A549 (cell line): ENCODE results near the gene JPH2. TPM values are rescaled to one million over a fixed set of nuclear protein-coding genes. Genes with fewer than 3 reads are reported as not detected.

Source experiments
- ATAC-seq, 2 experiments: fragments of 200-7000 bp in 1 of 2; fragments of >200 bp in 1 of 2; cut with Nextera tagmentation in 1 of 2; cut with Tn5 transposase in 1 of 2; 3 replicates each; pipeline versions ENCODE4 v1.8.0 to v1.9.1; 2018 to 2020; ENCODE audit warnings: mild to moderate bottlenecking in 1 of 2, moderate library complexity in 1 of 2
- CTCF ChIA-PET: fragments of 300-600 bp; sonication (Branson Sonifier 250); formaldehyde crosslinking; extraction: SDS; loops from one replicate; lab custom pipeline; 2021; ENCODE audit warnings: antibody characterized with exemption, inconsistent platforms; lab: Yijun Ruan, JAX
- POLR2A ChIA-PET: fragments of 350-600 bp; formaldehyde crosslinking; extraction: SDS; loops from one replicate; lab custom pipeline; 2021; ENCODE audit warnings: antibody characterized with exemption, inconsistent platforms; lab: Yijun Ruan, JAX
- DNase-seq, 2 experiments: peaks; one replicate each; pipeline versions ENCODE4 v3.0.0 to v3.0.0-alpha.2; 2011 to 2016; ENCODE audit warnings: low read depth in 1 of 2, low spot score in 1 of 2
- FAIRE-seq: peaks from 2 replicates; lab custom pipeline; 2011; peaks lifted over from hg19 to GRCh38; lab: Jason Lieb, UNC
- H3K27ac ChIP-seq, 2 experiments: fragments of >200 bp; sonication (Bioruptor Twin); formaldehyde crosslinking; 3 replicates each; pipeline ENCODE4 v1.5.1; 2016 to 2017
- H3K4me1 ChIP-seq: fragments of >200 bp; sonication (Bioruptor Twin); formaldehyde crosslinking; 3 replicates; pipeline ENCODE4 v1.6.1; 2016
- H3K4me2 ChIP-seq: fragments of >200 bp; sonication (Bioruptor Twin); formaldehyde crosslinking; 3 replicates; pipeline ENCODE4 v1.6.1; 2016
- H3K4me3 ChIP-seq: fragments of >200 bp; sonication (Bioruptor Twin); formaldehyde crosslinking; 3 replicates; pipeline ENCODE4 v1.5.1; 2016
- H3K9me3 ChIP-seq: fragments of >200 bp; sonication (Bioruptor Twin); formaldehyde crosslinking; 3 replicates; pipeline ENCODE4 v1.6.1; 2016
- BHLHE40 ChIP-seq: IDR thresholded peaks from 2 replicates; pipeline ENCODE4 v1.6.1; 2012; ENCODE audit warnings: low read depth, low read length, inconsistent platforms
- CBX8 ChIP-seq: fragments of 200-600 bp; sonication (generic); IDR thresholded peaks from 2 replicates; pipeline ENCODE4 v1.6.1; 2016
- CEBPB ChIP-seq, 2 experiments: fragments of >200 bp in 1 of 2; sonication (Bioruptor Twin) in 1 of 2; formaldehyde crosslinking in 1 of 2; IDR thresholded peaks; 2 replicates each; pipeline ENCODE4 v1.6.1; 2012 to 2016
- ESRRA ChIP-seq: fragments of 150-350 bp; IDR thresholded peaks from 2 replicates; pipeline ENCODE4 v1.6.1; 2014; ENCODE audit warnings: mild to moderate bottlenecking, low read length, borderline replicate concordance
- FOSL2 ChIP-seq, 2 experiments: fragments of 450-650 bp in 1 of 2; fragments of >200 bp in 1 of 2; sonication (Bioruptor Twin) in 1 of 2; formaldehyde crosslinking; IDR thresholded peaks; 2 replicates each; pipeline versions ENCODE4 v1.5.0 to v1.6.1; 2016 to 2020; ENCODE audit warnings: mild to moderate bottlenecking in 1 of 2, moderate library complexity in 1 of 2
- GATA3 ChIP-seq: IDR thresholded peaks from 2 replicates; pipeline ENCODE4 v1.6.1; 2012; ENCODE audit warnings: borderline replicate concordance
- HDAC2 ChIP-seq: fragments of 200-600 bp; sonication (generic); IDR thresholded peaks from 2 replicates; pipeline ENCODE4 v1.6.1; 2016
- HOXB13 ChIP-seq: fragments of 250-450 bp; sonication (Bioruptor Pico); IDR thresholded peaks from 2 replicates; pipeline ENCODE4 v1.5.0; 2020; ENCODE audit warnings: low read depth, mild to moderate bottlenecking, moderate library complexity
- JUN ChIP-seq, 2 experiments: fragments of >200 bp; sonication (Bioruptor Twin); formaldehyde crosslinking; IDR thresholded peaks; 2 replicates in 1 of 2; 3 replicates in 1 of 2; pipeline ENCODE4 v1.6.1; 2016 to 2017
- JUNB ChIP-seq: fragments of >200 bp; sonication (Bioruptor Twin); formaldehyde crosslinking; IDR thresholded peaks from 2 replicates; pipeline ENCODE4 v1.6.1; 2016
- KDM5A ChIP-seq: fragments of 200-600 bp; sonication (generic); IDR thresholded peaks from 2 replicates; pipeline ENCODE4 v1.6.1; 2016; ENCODE audit warnings: antibody characterized with exemption, mild to moderate bottlenecking
- MAFK ChIP-seq: fragments of 450-650 bp; IDR thresholded peaks from 2 replicates; pipeline ENCODE4 v1.6.1; 2014; ENCODE audit not compliant: partially characterized antibody
- MYC ChIP-seq: IDR thresholded peaks from 2 replicates; pipeline ENCODE4 v1.6.1; 2012; ENCODE audit warnings: mild to moderate bottlenecking, inconsistent platforms, low read length, improper control_type of control experiment, borderline replicate concordance
- PBX3 ChIP-seq: IDR thresholded peaks from 2 replicates; pipeline ENCODE4 v1.6.1; 2012
- PHF8 ChIP-seq: fragments of 200-600 bp; sonication (generic); IDR thresholded peaks from 2 replicates; pipeline ENCODE4 v1.6.1; 2016; ENCODE audit warnings: low read depth, mild to moderate bottlenecking, antibody characterized with exemption, moderate library complexity, borderline replicate concordance
- POLR2AphosphoS2 ChIP-seq: conservative IDR thresholded peaks from 2 replicates; pipeline ENCODE4 v1.6.1; 2012; ENCODE audit warnings: low read length, improper control_type of control experiment, inconsistent platforms
- RAD21 ChIP-seq, 2 experiments: fragments of >200 bp in 1 of 2; sonication (Bioruptor Twin) in 1 of 2; formaldehyde crosslinking in 1 of 2; IDR thresholded peaks in 1 of 2; conservative IDR thresholded peaks in 1 of 2; 2 replicates in 1 of 2; 3 replicates in 1 of 2; pipeline ENCODE4 v1.6.1; 2012 to 2018; ENCODE audit warnings: inconsistent platforms in 1 of 2
- RNF2 ChIP-seq: fragments of 200-600 bp; sonication (generic); IDR thresholded peaks from 2 replicates; pipeline ENCODE4 v1.6.1; 2016; ENCODE audit warnings: low read depth, mild to moderate bottlenecking, antibody characterized with exemption, moderate library complexity, borderline replicate concordance
- SMC3 ChIP-seq: fragments of >200 bp; sonication (Bioruptor Twin); formaldehyde crosslinking; IDR thresholded peaks from 3 replicates; pipeline ENCODE4 v1.6.1; 2018; ENCODE audit warnings: inconsistent platforms
- TP53 ChIP-seq: fragments of 250-450 bp; sonication (Bioruptor Pico); IDR thresholded peaks from 2 replicates; pipeline ENCODE4 v1.5.0; 2021; ENCODE audit warnings: mild to moderate bottlenecking, moderate library complexity
- USF2 ChIP-seq: fragments of 450-650 bp; IDR thresholded peaks from 2 replicates; pipeline ENCODE4 v1.6.1; 2014; ENCODE audit warnings: antibody characterized with exemption
- ZFP36 ChIP-seq: fragments of 450-650 bp; IDR thresholded peaks from 2 replicates; pipeline ENCODE4 v1.6.1; 2014; ENCODE audit warnings: borderline replicate concordance; ENCODE audit not compliant: partially characterized antibody
- ZNF302 ChIP-seq: fragments of 250-450 bp; sonication (Bioruptor Pico); IDR thresholded peaks from 2 replicates; pipeline ENCODE4 v1.9.0; 2021; ENCODE audit warnings: inconsistent platforms, mild to moderate bottlenecking, moderate library complexity
- ZSCAN20 ChIP-seq: fragments of 250-450 bp; sonication (Bioruptor Pico); IDR thresholded peaks from 2 replicates; pipeline ENCODE4 v1.8.0; 2022; ENCODE audit warnings: mild to moderate bottlenecking, moderate library complexity
- WGBS: methylation state at CpG from one replicate; pipeline ENCODE4 v1.1.6; 2017; ENCODE audit errors: missing lambda C conversion rate; 5-methylcytosine and 5-hydroxymethylcytosine counted together
- polyA plus RNA-seq, 4 experiments: library from polyadenylated mRNA; depleted of rRNA in 3 of 4; stranded (reverse); fragments of >200 nt; fragmentation: RNase III in 1 of 4; extraction: RNeasy Plus Mini Kit Qiagen cat#74134 plus additional on column Dnase treatment in 1 of 4; gene quantifications; 2 replicates in 3 of 4; 3 replicates in 1 of 4; pipeline ENCODE4 v1.2.3, GENCODE V29; 2011 to 2017
- TF ChIP-seq, protein P1 (sequence below): fragments of >200 bp; sonication (Bioruptor Twin); formaldehyde crosslinking; IDR thresholded peaks from 3 replicates; pipeline ENCODE4 v1.5.1; 2016
- TF ChIP-seq, protein P2 (sequence below): fragments of >200 bp; sonication (Bioruptor Twin); formaldehyde crosslinking; IDR thresholded peaks from 3 replicates; pipeline ENCODE4 v1.6.1; 2016
- TF ChIP-seq, protein P3 (sequence below): fragments of 150-350 bp; IDR thresholded peaks from 2 replicates; pipeline ENCODE4 v1.6.1; 2014; ENCODE audit warnings: low read depth, mild to moderate bottlenecking, low read length

JPH2 gene
- polyA plus RNA-seq, 2 of the 4 experiments (the other 2 are of a cell fraction): 0.83 to 3.3 TPM

DNA sequence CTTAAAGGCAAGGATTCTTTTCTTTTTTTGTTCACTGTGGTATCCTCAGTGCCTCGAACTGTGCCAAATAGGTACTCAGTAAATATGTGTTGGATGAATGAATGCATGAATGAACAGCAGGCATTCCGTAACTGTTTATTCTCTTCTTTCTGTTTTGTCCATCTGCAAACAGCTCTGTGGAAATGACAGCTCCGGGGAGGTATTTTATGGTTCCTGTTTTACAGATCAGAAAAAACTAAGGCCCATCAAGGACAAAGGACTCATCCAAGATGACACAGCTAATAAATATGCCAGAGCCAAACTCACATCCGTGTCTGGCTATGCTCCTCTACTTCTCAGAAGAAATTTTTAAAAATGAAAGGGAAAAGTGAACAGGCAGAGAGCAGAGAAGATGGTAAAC lies 21.0 kb downstream of the JPH2 start:
- 1% methylated on average over 4 of the region's 4 CpGs for WGBS
- CTCF ChIA-PET: interaction anchor here (0.6 to 8.6 kb wide), 10 partner anchors 9 to 479 kb away, joined by 3 to 72 read pairs (median 4); no protein-coding TSS in a partner anchor
- peak; percentile 57 to 67 for DNase-seq
- no peak for TF ChIP-seq RAD21 (conservative IDR thresholded peaks at IDR 0.05 in 1 of 2, IDR thresholded peaks at IDR 0.05 in 1 of 2)
- TF ChIP-seq PHF8: no peak
- TF ChIP-seq ESRRA: no peak
- TF ChIP-seq ZFP36: no peak
- TF ChIP-seq CEBPB (IDR thresholded peaks at IDR 0.05): no peak
- TF ChIP-seq FOSL2 (IDR thresholded peaks at IDR 0.05): no peak
- TF ChIP-seq FOSL2 (CRISPR knock-in tag; IDR thresholded peaks at IDR 0.05): peak; percentile 67
- no peak for TF ChIP-seq JUN (IDR thresholded peaks at IDR 0.05)
- TF ChIP-seq HOXB13 (CRISPR knock-in tag): no peak
- TF ChIP-seq, protein P1, sequence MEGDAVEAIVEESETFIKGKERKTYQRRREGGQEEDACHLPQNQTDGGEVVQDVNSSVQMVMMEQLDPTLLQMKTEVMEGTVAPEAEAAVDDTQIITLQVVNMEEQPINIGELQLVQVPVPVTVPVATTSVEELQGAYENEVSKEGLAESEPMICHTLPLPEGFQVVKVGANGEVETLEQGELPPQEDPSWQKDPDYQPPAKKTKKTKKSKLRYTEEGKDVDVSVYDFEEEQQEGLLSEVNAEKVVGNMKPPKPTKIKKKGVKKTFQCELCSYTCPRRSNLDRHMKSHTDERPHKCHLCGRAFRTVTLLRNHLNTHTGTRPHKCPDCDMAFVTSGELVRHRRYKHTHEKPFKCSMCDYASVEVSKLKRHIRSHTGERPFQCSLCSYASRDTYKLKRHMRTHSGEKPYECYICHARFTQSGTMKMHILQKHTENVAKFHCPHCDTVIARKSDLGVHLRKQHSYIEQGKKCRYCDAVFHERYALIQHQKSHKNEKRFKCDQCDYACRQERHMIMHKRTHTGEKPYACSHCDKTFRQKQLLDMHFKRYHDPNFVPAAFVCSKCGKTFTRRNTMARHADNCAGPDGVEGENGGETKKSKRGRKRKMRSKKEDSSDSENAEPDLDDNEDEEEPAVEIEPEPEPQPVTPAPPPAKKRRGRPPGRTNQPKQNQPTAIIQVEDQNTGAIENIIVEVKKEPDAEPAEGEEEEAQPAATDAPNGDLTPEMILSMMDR: no peak
- peak; percentile 38; the same call in 1 of the 2 replicates for TF ChIP-seq JUNB
- no peak for TF ChIP-seq USF2
- peak; percentile 45; the same call in 1 of the 2 replicates for TF ChIP-seq GATA3
- TF ChIP-seq, protein P2, sequence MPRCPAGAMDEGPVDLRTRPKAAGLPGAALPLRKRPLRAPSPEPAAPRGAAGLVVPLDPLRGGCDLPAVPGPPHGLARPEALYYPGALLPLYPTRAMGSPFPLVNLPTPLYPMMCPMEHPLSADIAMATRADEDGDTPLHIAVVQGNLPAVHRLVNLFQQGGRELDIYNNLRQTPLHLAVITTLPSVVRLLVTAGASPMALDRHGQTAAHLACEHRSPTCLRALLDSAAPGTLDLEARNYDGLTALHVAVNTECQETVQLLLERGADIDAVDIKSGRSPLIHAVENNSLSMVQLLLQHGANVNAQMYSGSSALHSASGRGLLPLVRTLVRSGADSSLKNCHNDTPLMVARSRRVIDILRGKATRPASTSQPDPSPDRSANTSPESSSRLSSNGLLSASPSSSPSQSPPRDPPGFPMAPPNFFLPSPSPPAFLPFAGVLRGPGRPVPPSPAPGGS: no peak
- TF ChIP-seq, all 56 proteins: peak for 3
- H3K4me1 ChIP-seq: peaks cover 38% of the 10 kb centered on the region
- H3K4me3 ChIP-seq: 0 out of 3 replicates have a peak overlapping the region, but pooled peaks have one; percentile 10
- no peaks in the 10 kb centered on the region for H3K9me3 ChIP-seq
- no peak for FAIRE-seq
- peak overlapping the region; percentile 67 to 83 for H3K27ac ChIP-seq
- POLR2A ChIA-PET: interaction anchor here (0.9 to 2.7 kb wide), 2 partner anchors 22 to 709 kb away, joined by 3 to 15 read pairs; partner anchors contain the start of genes JPH2 and SRSF6
- peak; percentile 72 to 81 for ATAC-seq
- H3K4me2 ChIP-seq: peak overlapping the region; percentile 57

GRCh38 chr20:44160133-44160532 lies 26.9 kb downstream of the JPH2 start:
- H3K4me1 ChIP-seq: peaks cover 12% of the 10 kb centered on the region
- no peak for DNase-seq
- H3K4me2 ChIP-seq: no peak overlapping the region
- H3K27ac ChIP-seq: no peak overlapping the region
- POLR2A ChIA-PET: no interaction called here
- TF ChIP-seq ZNF302 (CRISPR knock-in tag) (no peak), RNF2 (no peak), FOSL2 (IDR thresholded peaks at IDR 0.05) (no peak), FOSL2 (CRISPR knock-in tag; IDR thresholded peaks at IDR 0.05) (no peak), MYC (no peak), POLR2AphosphoS2 (no peak), TP53 (CRISPR knock-in tag) (no peak), MAFK (no peak), PBX3 (no peak), CBX8 (no peak), SMC3 (no peak), ZSCAN20 (CRISPR knock-in tag) (no peak), BHLHE40 (no peak), HDAC2 (no peak), JUNB (no peak), KDM5A (no peak)
- TF ChIP-seq, protein P3, sequence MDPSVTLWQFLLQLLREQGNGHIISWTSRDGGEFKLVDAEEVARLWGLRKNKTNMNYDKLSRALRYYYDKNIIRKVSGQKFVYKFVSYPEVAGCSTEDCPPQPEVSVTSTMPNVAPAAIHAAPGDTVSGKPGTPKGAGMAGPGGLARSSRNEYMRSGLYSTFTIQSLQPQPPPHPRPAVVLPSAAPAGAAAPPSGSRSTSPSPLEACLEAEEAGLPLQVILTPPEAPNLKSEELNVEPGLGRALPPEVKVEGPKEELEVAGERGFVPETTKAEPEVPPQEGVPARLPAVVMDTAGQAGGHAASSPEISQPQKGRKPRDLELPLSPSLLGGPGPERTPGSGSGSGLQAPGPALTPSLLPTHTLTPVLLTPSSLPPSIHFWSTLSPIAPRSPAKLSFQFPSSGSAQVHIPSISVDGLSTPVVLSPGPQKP: no peak
- TF ChIP-seq, all 56 proteins: peak for 0
- ATAC-seq (no peak), FAIRE-seq (no peak)
- H3K4me3 ChIP-seq: no peak overlapping the region
- CTCF ChIA-PET: interaction anchor here (2.5 to 3.5 kb wide), 2 partner anchors 30 to 43 kb away, joined by 13 to 20 read pairs; no protein-coding TSS in a partner anchor
- no peaks in the 10 kb centered on the region for H3K9me3 ChIP-seq
- WGBS: 93% methylated on average over 56 of the region's 56 CpGs
